ENCODE data around the gene SAMD4A. TPM values are rescaled to one million over a fixed set of nuclear protein-coding genes. Genes with fewer than 3 reads are reported as not detected.
A peak's percentile ranks its signal among the peaks of the same experiment; 100 is the strongest.

The SAMD4A gene
- total and polyA plus RNA-seq, 7 experiments from 2014 or later, result 0.73 to 5.7 (median 1.7) TPM; not detected in 2

GRCh38 chr14:54589843-54590242 lies 22.9 kb downstream of the SAMD4A start:
- H3K27ac ChIP-seq (ENCODE audit: low read depth, low read length), result no peak overlapping the region
- no peaks in the 10 kb centered on the region for H3K9me3 ChIP-seq (ENCODE audit: control insufficient read depth in 2 of 3, low read length in 3 of 3)
- no peaks in the 10 kb centered on the region for H3K36me3 ChIP-seq (ENCODE audit: control insufficient read depth in 2 of 3, insufficient read depth in 3 of 3, low read length in 3 of 3)
- no peak overlapping the region for H3K27ac Mint-ChIP-seq
- ChIA-PET POLR2A (no interaction called here), CTCF (no interaction called here)
- intact Hi-C loops (cut with micrococcal nuclease), result no loop called here
- H3K4me3 ChIP-seq (ENCODE audit: low read length), result no peak overlapping the region
- peaks cover 0 to 5% of the 10 kb centered on the region in 2 donors for H3K27me3 ChIP-seq (ENCODE audit: control insufficient read depth in 2 of 2, insufficient read depth in 2 of 2, low read length in 2 of 2)
- no peak for DNase-seq
- H3K4me3 Mint-ChIP-seq, result no peak overlapping the region
- H3K4me1 ChIP-seq (ENCODE audit: control insufficient read depth in 2 of 2, insufficient read depth in 2 of 2, low read length in 2 of 2), result no peaks in the 10 kb centered on the region
- ATAC-seq, result no peak
- H3K4me1 Mint-ChIP-seq, result peaks cover 0 to 8% (median 0%) of the 10 kb centered on the region in 7 donors
- peaks cover 0 to 36% (median 29%) of the 10 kb centered on the region in 5 donors for H3K27me3 Mint-ChIP-seq
- peaks cover 0 to 2% (median 0%) of the 10 kb centered on the region in 11 donors for H3K9me3 Mint-ChIP-seq
- H3K36me3 Mint-ChIP-seq, result peaks cover 0 to 2% (median 0%) of the 10 kb centered on the region in 5 donors

DNA sequence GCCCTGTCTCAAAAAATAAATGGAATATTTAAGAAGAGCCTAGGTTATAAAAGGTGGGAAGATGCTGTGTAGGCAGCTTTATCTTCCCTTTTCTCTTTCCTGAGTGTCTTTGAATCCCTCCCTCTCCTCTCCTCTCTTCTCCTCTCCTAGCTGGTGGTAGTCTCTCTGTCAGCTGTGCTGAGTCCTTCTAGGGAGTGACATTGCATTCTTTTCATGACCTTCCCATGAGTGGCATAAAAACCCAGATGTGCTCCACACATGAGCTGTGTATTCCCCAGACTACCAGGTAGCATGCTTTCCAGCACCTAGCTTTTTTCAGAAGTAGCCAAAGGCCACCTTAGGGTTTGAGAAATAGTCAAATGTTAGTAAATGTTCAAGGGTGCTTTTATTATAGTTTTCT lies 23.6 kb downstream of the SAMD4A start:
- Histone ChIP-seq H3K4me1 (ENCODE audit: control insufficient read depth in 2 of 2, insufficient read depth in 2 of 2, low read length in 2 of 2) (no peaks in the 10 kb centered on the region), H3K27ac (ENCODE audit: low read depth, low read length) (no peak overlapping the region), H3K4me3 (ENCODE audit: low read length) (no peak overlapping the region), H3K36me3 (ENCODE audit: control insufficient read depth in 2 of 3, insufficient read depth in 3 of 3, low read length in 3 of 3) (no peaks in the 10 kb centered on the region), H3K27me3 (ENCODE audit: control insufficient read depth in 2 of 2, insufficient read depth in 2 of 2, low read length in 2 of 2) (peaks cover 0 to 5% of the 10 kb centered on the region in 2 donors), H3K9me3 (ENCODE audit: control insufficient read depth in 2 of 3, low read length in 3 of 3) (no peaks in the 10 kb centered on the region)
- ChIA-PET CTCF (no interaction called here), POLR2A (no interaction called here)
- intact Hi-C loops (cut with micrococcal nuclease), result no loop called here
- no peak overlapping the region for H3K4me3 Mint-ChIP-seq
- peaks cover 0 to 2% (median 0%) of the 10 kb centered on the region in 5 donors for H3K36me3 Mint-ChIP-seq
- ATAC-seq (no peak), DNase-seq (no peak)
- peaks cover 0 to 35% (median 33%) of the 10 kb centered on the region in 5 donors for H3K27me3 Mint-ChIP-seq
- H3K27ac Mint-ChIP-seq, result no peak overlapping the region
- peaks cover 0 to 2% (median 0%) of the 10 kb centered on the region in 11 donors for H3K9me3 Mint-ChIP-seq
- H3K4me1 Mint-ChIP-seq, result peaks cover 0 to 8% (median 0%) of the 10 kb centered on the region in 7 donors

DNA sequence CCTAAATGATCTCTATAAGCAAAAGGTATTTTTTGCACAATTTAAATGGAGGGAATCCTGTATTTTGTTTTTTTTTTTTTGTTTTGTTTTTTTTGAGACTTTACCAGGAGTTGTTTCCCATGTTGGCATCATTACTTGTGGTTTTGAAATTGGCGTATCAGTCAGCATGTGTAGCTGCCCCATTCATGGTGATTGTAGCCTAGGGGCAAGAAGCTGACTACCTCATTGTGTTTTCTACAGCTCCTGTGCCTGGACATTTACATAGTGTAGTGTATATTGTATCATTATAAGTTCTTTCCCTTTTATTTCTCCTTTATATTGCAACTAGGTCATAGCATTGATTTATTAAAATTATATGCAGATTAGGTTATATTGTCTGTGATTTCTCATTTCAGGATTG lies 24.5 kb downstream of the SAMD4A start:
- POLR2A ChIA-PET, result no interaction called here
- Histone ChIP-seq H3K27me3 (ENCODE audit: control insufficient read depth in 2 of 2, insufficient read depth in 2 of 2, low read length in 2 of 2) (peaks cover 0 to 5% of the 10 kb centered on the region in 2 donors), H3K4me1 (ENCODE audit: control insufficient read depth in 2 of 2, insufficient read depth in 2 of 2, low read length in 2 of 2) (no peaks in the 10 kb centered on the region), H3K9me3 (ENCODE audit: control insufficient read depth in 2 of 3, low read length in 3 of 3) (no peaks in the 10 kb centered on the region), H3K4me3 (ENCODE audit: low read length) (no peak overlapping the region), H3K27ac (ENCODE audit: low read depth, low read length) (no peak overlapping the region), H3K36me3 (ENCODE audit: control insufficient read depth in 2 of 3, insufficient read depth in 3 of 3, low read length in 3 of 3) (no peaks in the 10 kb centered on the region)
- peaks cover 0 to 2% (median 0%) of the 10 kb centered on the region in 5 donors for H3K36me3 Mint-ChIP-seq
- intact Hi-C loops (cut with micrococcal nuclease), result no loop called here
- CTCF ChIA-PET, result no interaction called here
- DNase-seq (no peak), ATAC-seq (no peak)
- H3K27me3 Mint-ChIP-seq, result peaks cover 5 to 39% (median 28%) of the 10 kb centered on the region in 5 donors
- H3K4me3 Mint-ChIP-seq, result no peak overlapping the region
- H3K27ac Mint-ChIP-seq, result no peak overlapping the region
- no peaks in the 10 kb centered on the region for H3K9me3 Mint-ChIP-seq
- peaks cover 0 to 8% (median 0%) of the 10 kb centered on the region in 7 donors for H3K4me1 Mint-ChIP-seq

GRCh38 chr14:54591866-54592265 lies 24.9 kb downstream of the SAMD4A start:
- Mint-ChIP-seq H3K27me3 (peaks cover 5 to 39% (median 24%) of the 10 kb centered on the region in 5 donors), H3K27ac (no peak overlapping the region), H3K4me3 (no peak overlapping the region), H3K4me1 (peaks cover 0 to 8% (median 0%) of the 10 kb centered on the region in 7 donors), H3K36me3 (peaks cover 0 to 2% (median 0%) of the 10 kb centered on the region in 5 donors), H3K9me3 (no peaks in the 10 kb centered on the region)
- Histone ChIP-seq H3K27me3 (ENCODE audit: control insufficient read depth in 2 of 2, insufficient read depth in 2 of 2, low read length in 2 of 2) (peaks cover 0 to 5% of the 10 kb centered on the region in 2 donors), H3K27ac (ENCODE audit: low read depth, low read length) (no peak overlapping the region), H3K4me1 (ENCODE audit: control insufficient read depth in 2 of 2, insufficient read depth in 2 of 2, low read length in 2 of 2) (no peaks in the 10 kb centered on the region), H3K4me3 (ENCODE audit: low read length) (no peak overlapping the region), H3K9me3 (ENCODE audit: control insufficient read depth in 2 of 3, low read length in 3 of 3) (no peaks in the 10 kb centered on the region), H3K36me3 (ENCODE audit: control insufficient read depth in 2 of 3, insufficient read depth in 3 of 3, low read length in 3 of 3) (no peaks in the 10 kb centered on the region)
- DNase-seq, result no peak
- intact Hi-C loops (cut with micrococcal nuclease), result no loop called here
- ChIA-PET POLR2A (no interaction called here), CTCF (no interaction called here)
- no peak for ATAC-seq

GRCh38 chr14:54593860-54594259 lies 26.9 kb downstream of the SAMD4A start:
- H3K27me3 ChIP-seq (ENCODE audit: control insufficient read depth in 2 of 2, insufficient read depth in 2 of 2, low read length in 2 of 2), result peaks cover 0 to 5% of the 10 kb centered on the region in 2 donors
- no peak overlapping the region for H3K27ac ChIP-seq (ENCODE audit: low read depth, low read length)
- peaks cover 5 to 39% (median 16%) of the 10 kb centered on the region in 5 donors for H3K27me3 Mint-ChIP-seq
- no peaks in the 10 kb centered on the region for H3K4me1 ChIP-seq (ENCODE audit: control insufficient read depth in 2 of 2, insufficient read depth in 2 of 2, low read length in 2 of 2)
- no peak overlapping the region for H3K4me3 ChIP-seq (ENCODE audit: low read length)
- H3K9me3 Mint-ChIP-seq, result no peaks in the 10 kb centered on the region
- intact Hi-C loops (cut with micrococcal nuclease), result no loop called here
- no peaks in the 10 kb centered on the region for H3K36me3 ChIP-seq (ENCODE audit: control insufficient read depth in 2 of 3, insufficient read depth in 3 of 3, low read length in 3 of 3)
- H3K4me1 Mint-ChIP-seq, result peaks cover 0 to 8% (median 0%) of the 10 kb centered on the region in 7 donors
- CTCF ChIA-PET, result interaction anchor here (1.5 kb wide), 1 partner anchor 30 kb away, joined by 5 read pairs; no protein-coding TSS in a partner anchor
- no peak for DNase-seq
- POLR2A ChIA-PET, result no interaction called here
- H3K4me3 Mint-ChIP-seq, result no peak overlapping the region
- no peak for ATAC-seq
- H3K27ac Mint-ChIP-seq, result no peak overlapping the region
- H3K9me3 ChIP-seq (ENCODE audit: control insufficient read depth in 2 of 3, low read length in 3 of 3), result no peaks in the 10 kb centered on the region
- H3K36me3 Mint-ChIP-seq, result peaks cover 0 to 2% (median 0%) of the 10 kb centered on the region in 5 donors

DNA sequence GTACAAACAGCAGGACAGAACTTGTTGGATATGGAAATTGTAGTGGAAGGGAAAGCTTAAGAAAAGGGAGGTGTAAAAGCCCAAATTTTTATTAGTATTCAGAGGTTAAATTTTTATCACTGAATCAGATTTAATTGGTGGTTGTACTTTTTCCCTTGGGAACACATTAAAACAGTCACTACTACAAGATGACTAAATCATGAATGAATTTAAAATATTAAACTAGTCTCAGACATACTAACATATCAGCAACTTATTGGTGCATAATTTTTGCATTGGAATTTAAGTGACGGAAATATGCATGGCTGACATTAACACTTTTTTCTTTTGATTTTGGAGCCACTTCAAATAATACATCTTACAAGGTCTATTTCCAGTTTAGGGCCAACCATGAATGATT lies 27.6 kb downstream of the SAMD4A start:
- Histone ChIP-seq H3K4me3 (ENCODE audit: low read length) (no peak overlapping the region), H3K36me3 (ENCODE audit: control insufficient read depth in 2 of 3, insufficient read depth in 3 of 3, low read length in 3 of 3) (no peaks in the 10 kb centered on the region), H3K4me1 (ENCODE audit: control insufficient read depth in 2 of 2, insufficient read depth in 2 of 2, low read length in 2 of 2) (no peaks in the 10 kb centered on the region), H3K27me3 (ENCODE audit: control insufficient read depth in 2 of 2, insufficient read depth in 2 of 2, low read length in 2 of 2) (peaks cover 0 to 5% of the 10 kb centered on the region in 2 donors), H3K27ac (ENCODE audit: low read depth, low read length) (no peak overlapping the region), H3K9me3 (ENCODE audit: control insufficient read depth in 2 of 3, low read length in 3 of 3) (no peaks in the 10 kb centered on the region)
- peaks cover 0 to 2% (median 0%) of the 10 kb centered on the region in 5 donors for H3K36me3 Mint-ChIP-seq
- intact Hi-C loops (cut with micrococcal nuclease), result no loop called here
- ChIA-PET CTCF (no interaction called here), POLR2A (no interaction called here)
- no peak overlapping the region for H3K4me3 Mint-ChIP-seq
- H3K27ac Mint-ChIP-seq, result no peak overlapping the region
- no peaks in the 10 kb centered on the region for H3K9me3 Mint-ChIP-seq
- H3K4me1 Mint-ChIP-seq, result peaks cover 0 to 8% (median 0%) of the 10 kb centered on the region in 7 donors
- peaks cover 5 to 38% (median 19%) of the 10 kb centered on the region in 5 donors for H3K27me3 Mint-ChIP-seq
- no peak for DNase-seq
- ATAC-seq, result no peak

- Mint-ChIP-seq H3K27ac (no peak overlapping the region), H3K9me3 (peaks cover 0 to 1% (median 0%) of the 10 kb centered on the region in 11 donors), H3K4me3 (no peak overlapping the region), H3K36me3 (peaks cover 0 to 4% (median 0%) of the 10 kb centered on the region in 5 donors), H3K27me3 (peaks cover 5 to 27% (median 16%) of the 10 kb centered on the region in 5 donors), H3K4me1 (peaks cover 0 to 8% (median 0%) of the 10 kb centered on the region in 7 donors)
- ATAC-seq (peak; percentile 24), DNase-seq (no peak)
- H3K4me1 ChIP-seq (ENCODE audit: control insufficient read depth in 2 of 2, insufficient read depth in 2 of 2, low read length in 2 of 2), result no peaks in the 10 kb centered on the region
- peaks cover 0 to 5% of the 10 kb centered on the region in 2 donors for H3K27me3 ChIP-seq (ENCODE audit: control insufficient read depth in 2 of 2, insufficient read depth in 2 of 2, low read length in 2 of 2)
- H3K4me3 ChIP-seq (ENCODE audit: low read length), result no peak overlapping the region
- ChIA-PET CTCF (interaction anchor here (0.6 kb wide), 2 partner anchors 29 to 289 kb away, joined by 5 to 6 read pairs; no protein-coding TSS in a partner anchor), POLR2A (no interaction called here)
- H3K27ac ChIP-seq (ENCODE audit: low read depth, low read length), result no peak overlapping the region
- H3K9me3 ChIP-seq (ENCODE audit: control insufficient read depth in 2 of 3, low read length in 3 of 3), result no peaks in the 10 kb centered on the region
- H3K36me3 ChIP-seq (ENCODE audit: control insufficient read depth in 2 of 3, insufficient read depth in 3 of 3, low read length in 3 of 3), result no peaks in the 10 kb centered on the region
- intact Hi-C loops (cut with micrococcal nuclease), result no loop called here
Measured at GRCh38 chr14:54597795-54598443, 31.0 kb downstream of the SAMD4A start.
